ENCODE results near the gene BCL11B. TPM values are rescaled to one million over a fixed set of nuclear protein-coding genes. Genes with fewer than 3 reads are reported as not detected.

BCL11B gene
- total RNA-seq, 4 donors from 2014 or later = 39.1 to 74.3 (median 51.7) TPM

DNA sequence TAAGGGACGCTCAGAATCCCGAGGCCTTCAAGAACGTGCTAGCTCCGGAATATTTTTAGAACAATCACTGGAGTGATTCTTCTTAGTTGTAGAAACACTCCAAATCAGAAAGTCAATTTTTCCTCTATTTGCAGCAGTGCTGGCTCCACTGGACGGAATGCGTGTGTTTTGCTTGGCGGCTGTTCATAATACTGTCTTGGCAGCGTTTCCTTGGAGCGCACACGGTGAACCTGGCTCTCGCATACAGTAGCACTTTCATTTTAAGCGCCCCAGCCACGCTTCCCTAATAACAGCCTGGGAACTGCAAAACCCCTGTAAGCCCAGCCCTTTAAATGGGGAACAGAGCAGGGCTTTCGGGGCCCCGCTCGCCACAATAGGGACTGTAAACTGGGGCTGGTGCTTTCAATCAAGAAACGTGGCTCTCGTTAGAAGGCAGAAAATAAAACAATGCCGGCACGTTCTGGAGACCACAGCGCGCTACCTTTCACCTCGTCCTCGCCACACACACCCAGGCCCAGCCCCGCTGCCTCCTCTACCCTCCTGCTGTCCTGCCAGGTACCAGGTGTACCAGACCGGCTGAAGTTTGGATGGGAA, 79.9 kb downstream of the BCL11B start:
- 18 to 21% methylated on average over 26 of the region's 26 CpGs for WGBS, 2 donors
- intact Hi-C loops (cut with DNase I; ENCODE audit: low total_unique reads) = no loop called here
- DNase-seq (ENCODE audit: low spot score in 2 of 2) = peak in 1 of 2 donors; percentile 62
- TF ChIP-seq POLR2A (IDR thresholded peaks at IDR 0.05) = no peak
- TF ChIP-seq, protein P1, sequence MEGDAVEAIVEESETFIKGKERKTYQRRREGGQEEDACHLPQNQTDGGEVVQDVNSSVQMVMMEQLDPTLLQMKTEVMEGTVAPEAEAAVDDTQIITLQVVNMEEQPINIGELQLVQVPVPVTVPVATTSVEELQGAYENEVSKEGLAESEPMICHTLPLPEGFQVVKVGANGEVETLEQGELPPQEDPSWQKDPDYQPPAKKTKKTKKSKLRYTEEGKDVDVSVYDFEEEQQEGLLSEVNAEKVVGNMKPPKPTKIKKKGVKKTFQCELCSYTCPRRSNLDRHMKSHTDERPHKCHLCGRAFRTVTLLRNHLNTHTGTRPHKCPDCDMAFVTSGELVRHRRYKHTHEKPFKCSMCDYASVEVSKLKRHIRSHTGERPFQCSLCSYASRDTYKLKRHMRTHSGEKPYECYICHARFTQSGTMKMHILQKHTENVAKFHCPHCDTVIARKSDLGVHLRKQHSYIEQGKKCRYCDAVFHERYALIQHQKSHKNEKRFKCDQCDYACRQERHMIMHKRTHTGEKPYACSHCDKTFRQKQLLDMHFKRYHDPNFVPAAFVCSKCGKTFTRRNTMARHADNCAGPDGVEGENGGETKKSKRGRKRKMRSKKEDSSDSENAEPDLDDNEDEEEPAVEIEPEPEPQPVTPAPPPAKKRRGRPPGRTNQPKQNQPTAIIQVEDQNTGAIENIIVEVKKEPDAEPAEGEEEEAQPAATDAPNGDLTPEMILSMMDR (IDR thresholded peaks at IDR 0.05) = no peak
- H3K4me3 ChIP-seq (ENCODE audit: low read depth, poor library complexity, severe bottlenecking) = no peak overlapping the region

DNA sequence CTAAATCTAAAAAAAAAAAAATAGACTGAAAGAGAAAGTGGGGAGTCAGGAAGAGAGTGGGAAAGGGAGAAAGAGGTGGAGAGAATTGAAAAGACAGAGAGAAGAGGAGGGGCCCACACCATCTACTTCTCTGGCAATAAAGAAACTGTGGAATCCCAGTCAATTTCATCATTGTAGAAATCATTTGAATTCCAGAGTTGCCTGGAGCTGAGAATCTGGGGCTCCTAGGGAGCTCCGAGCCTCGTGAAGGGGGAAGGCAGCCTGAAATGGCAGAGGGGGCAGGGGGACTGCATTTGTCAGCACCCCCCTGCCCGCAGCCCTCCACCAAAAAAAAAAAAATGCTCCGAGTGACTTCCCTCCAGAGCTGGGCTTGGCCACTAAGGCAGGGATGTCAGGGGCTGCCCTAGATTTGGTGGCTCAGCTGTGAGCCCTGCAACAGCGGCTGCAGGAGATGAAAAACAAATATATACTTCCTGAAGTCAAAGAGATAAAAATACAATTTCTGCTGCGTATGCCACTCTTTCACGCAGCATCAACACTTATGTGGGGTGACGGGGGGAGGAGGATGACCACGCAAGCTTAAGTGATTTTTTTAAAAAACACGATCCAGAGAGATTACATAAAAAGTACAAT, 80.5 kb downstream of the BCL11B start:
- DNase-seq (ENCODE audit: low spot score in 2 of 2) = no peak
- 10 to 16% methylated on average over 10 of the region's 10 CpGs for WGBS, 2 donors

DNA sequence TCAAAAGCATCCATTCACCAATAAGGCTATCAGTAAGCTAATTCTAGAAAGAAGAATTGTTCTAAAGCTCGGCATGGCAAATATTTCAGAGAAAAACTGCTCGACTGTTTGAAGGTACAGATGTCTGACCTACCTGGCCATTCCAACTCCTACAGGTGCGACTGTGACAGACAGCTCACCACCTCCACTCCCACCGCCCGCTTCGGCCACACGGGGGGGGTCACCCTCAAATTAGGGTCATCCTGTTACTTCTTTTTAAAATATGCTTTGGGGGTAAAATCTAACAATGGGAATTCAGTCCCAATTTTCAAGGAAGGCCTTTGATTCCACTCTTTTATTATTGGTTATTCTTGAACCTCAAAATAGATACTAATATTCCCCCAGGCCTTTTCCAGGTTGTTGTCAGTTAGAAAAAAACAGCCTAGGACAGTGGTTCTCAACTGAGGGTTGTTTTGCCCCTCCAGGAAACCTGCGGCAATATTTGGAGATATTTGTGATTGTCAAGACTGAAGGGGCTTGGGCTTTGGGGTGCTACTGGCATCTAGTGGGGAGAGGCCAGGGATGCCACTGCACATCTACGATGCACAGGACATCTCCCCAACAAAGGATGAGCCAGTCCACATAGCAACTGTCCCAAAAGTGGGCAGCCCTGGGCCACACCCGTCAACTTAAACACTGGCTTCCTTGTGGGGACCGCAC, 81.2 kb downstream of the BCL11B start:
- no peak for DNase-seq (ENCODE audit: low spot score in 2 of 2)
- H3K4me3 ChIP-seq (ENCODE audit: low read depth, poor library complexity, severe bottlenecking) = no peak overlapping the region
- WGBS, 2 donors = 71 to 75% methylated on average over 11 of the region's 11 CpGs
- no peak for TF ChIP-seq POLR2A (IDR thresholded peaks at IDR 0.05)
- TF ChIP-seq, protein P1 (IDR thresholded peaks at IDR 0.05) = no peak
- intact Hi-C loops (cut with DNase I; ENCODE audit: low total_unique reads) = no loop called here

More for the DNA sequence above, 80.5 kb downstream of the BCL11B start:
- no peak overlapping the region for H3K4me3 ChIP-seq (ENCODE audit: low read depth, poor library complexity, severe bottlenecking)
- TF ChIP-seq POLR2A (IDR thresholded peaks at IDR 0.05) = no peak
- TF ChIP-seq, protein P1 (IDR thresholded peaks at IDR 0.05) = no peak
- intact Hi-C loops (cut with DNase I; ENCODE audit: low total_unique reads) = no loop called here

DNA sequence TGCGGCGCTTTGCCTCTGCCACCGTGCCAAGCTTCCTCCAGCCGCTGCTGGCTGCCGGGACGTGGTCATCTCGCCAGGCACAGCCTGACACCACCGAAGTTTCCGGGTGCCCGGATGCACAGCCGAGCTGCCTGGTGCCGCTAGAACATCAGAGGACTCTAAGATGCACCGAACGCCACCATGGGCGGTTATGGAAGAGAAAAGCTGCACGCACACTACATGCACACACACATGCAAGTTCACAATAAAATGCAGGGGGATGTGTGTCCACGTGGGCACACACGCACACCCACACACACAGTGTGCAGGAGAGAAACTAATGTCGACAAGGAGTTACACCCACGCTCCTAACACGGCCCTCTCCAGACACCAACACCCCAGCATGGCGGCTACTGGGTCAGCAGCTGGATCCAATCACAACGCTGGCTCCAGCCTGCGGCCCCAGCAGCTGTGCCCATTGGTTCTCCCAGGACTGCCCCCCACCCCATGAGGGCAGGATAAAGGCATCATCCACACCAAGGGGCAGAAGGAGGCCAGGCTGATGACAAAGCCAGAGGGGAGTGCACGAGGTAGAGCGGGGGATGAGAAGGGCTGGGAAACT, 82.7 kb downstream of the BCL11B start:
- no peak overlapping the region for H3K4me3 ChIP-seq (ENCODE audit: low read depth, poor library complexity, severe bottlenecking)
- WGBS, 2 donors = 32 to 38% methylated on average over 23 to 25 of the region's 26 CpGs
- intact Hi-C loops (cut with DNase I; ENCODE audit: low total_unique reads) = no loop called here
- DNase-seq (ENCODE audit: low spot score in 2 of 2) = no peak
- TF ChIP-seq POLR2A (IDR thresholded peaks at IDR 0.05) = no peak
- TF ChIP-seq, protein P1 (IDR thresholded peaks at IDR 0.05) = no peak

DNA sequence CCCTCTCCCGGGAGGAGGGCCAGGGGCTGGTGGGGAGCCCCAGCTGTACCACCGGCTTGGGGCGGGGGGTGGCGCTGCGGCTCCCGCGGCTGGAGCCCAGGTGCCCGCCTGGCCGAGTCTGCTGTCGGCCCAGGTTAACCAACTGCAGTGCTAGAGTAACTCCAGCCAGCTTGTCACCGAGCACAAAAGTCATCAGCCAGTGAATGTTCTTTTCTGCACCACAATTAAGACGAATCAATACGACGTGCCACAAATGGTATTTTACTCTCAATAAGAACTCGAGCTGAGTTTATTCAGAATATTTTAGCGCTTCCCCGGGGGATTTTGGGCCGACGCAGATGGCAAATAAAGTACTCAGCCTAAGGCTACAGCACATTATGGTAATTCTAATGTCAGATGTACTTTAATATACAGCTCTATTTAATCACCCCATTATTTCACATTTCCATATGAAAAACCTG, 83.2 kb downstream of the BCL11B start:
- 34 to 35% methylated on average over 11 to 17 of the region's 19 CpGs for WGBS, 2 donors
- no peak overlapping the region for H3K4me3 ChIP-seq (ENCODE audit: low read depth, poor library complexity, severe bottlenecking)
- no peak for DNase-seq (ENCODE audit: low spot score in 2 of 2)
- TF ChIP-seq, protein P1 (IDR thresholded peaks at IDR 0.05) = no peak
- TF ChIP-seq POLR2A (IDR thresholded peaks at IDR 0.05) = no peak
- intact Hi-C loops (cut with DNase I; ENCODE audit: low total_unique reads) = no loop called here
